SH-SY5Y (cell line): ENCODE results near the gene STK24.

Experiments
- GATA2 ChIP-seq: IDR thresholded peaks from 2 replicates; pipeline ENCODE4 v1.6.1; 2011; ENCODE audit warnings: mild to moderate bottlenecking, low read depth, low read length
- GATA3 ChIP-seq: IDR thresholded peaks from 2 replicates; pipeline ENCODE4 v1.6.1; 2011; ENCODE audit warnings: low read depth, mild to moderate bottlenecking, low read length, moderate library complexity

GRCh38 chr13:98507282-98507797, 69.6 kb downstream of the STK24 start:
- no peak for TF ChIP-seq GATA2
- no peak for TF ChIP-seq GATA3
